Activated T-helper 2 cell treated with anti-CD3 and anti-CD28 coated beads, Interferon-gamma antibody, Interleukin-2, Interleukin-4, amounts not matched to agents 10 μg/mL and 5 μg/mL and 100 μg/mL, durations not matched to agents 14 hours and 24 hours and 36 hours (primary cell): ENCODE results near the gene LDLRAD2. TPM values are rescaled to one million over a fixed set of nuclear protein-coding genes. Genes with fewer than 3 reads are reported as not detected.
"Not testable (repeated sequence)": the region's sequence is repeated elsewhere in the genome, so short reads cannot be mapped to it uniquely, and the experiment has no call there.

ENCODE experiments used
- DNase-seq: peaks from one replicate; pipeline ENCODE4 v3.0.0; 2021; ENCODE audit warnings: low spot score
- H3K27ac Mint-ChIP-seq: one replicate; pipeline ENCODE4 v1.8.0; 2021; ENCODE audit warnings: mixed read lengths
- H3K27me3 Mint-ChIP-seq: one replicate; pipeline ENCODE4 v1.8.0; 2021; ENCODE audit warnings: low read depth, mixed read lengths
- H3K36me3 Mint-ChIP-seq: one replicate; pipeline ENCODE4 v1.8.0; 2021; ENCODE audit warnings: low read depth, mixed read lengths
- H3K4me1 Mint-ChIP-seq: one replicate; pipeline ENCODE4 v1.8.0; 2021; ENCODE audit warnings: low read depth, mixed read lengths
- H3K4me3 Mint-ChIP-seq: one replicate; pipeline ENCODE4 v1.8.0; 2021; ENCODE audit warnings: low read depth, mild to moderate bottlenecking, moderate library complexity, mixed read lengths
- H3K9me3 Mint-ChIP-seq: one replicate; pipeline ENCODE4 v1.8.0; 2021; ENCODE audit warnings: mixed read lengths
- intact Hi-C: fragments of 100-400 bp; cut with micrococcal nuclease; formaldehyde crosslinking; loops from one replicate; pipeline ENCODE4 v1.15.1; 2023
- total RNA-seq: library from RNA; stranded (reverse); gene quantifications from 2 replicates; pipeline ENCODE4 v1.2.3, GENCODE V29; 2022

The LDLRAD2 gene, protein sequence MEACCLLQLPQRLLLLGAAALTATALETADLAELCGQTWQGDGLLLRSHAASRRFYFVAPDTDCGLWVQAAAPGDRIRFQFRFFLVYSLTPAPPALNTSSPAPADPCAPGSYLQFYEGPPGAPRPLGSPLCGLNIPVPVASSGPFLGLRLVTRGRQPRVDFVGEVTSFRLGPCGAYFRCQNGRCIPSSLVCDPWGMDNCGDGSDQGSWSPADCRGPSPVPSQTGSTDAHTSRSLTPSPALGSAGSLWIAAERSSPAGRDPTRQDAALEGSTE
- total RNA-seq: not detected in 2 replicates

DNA sequence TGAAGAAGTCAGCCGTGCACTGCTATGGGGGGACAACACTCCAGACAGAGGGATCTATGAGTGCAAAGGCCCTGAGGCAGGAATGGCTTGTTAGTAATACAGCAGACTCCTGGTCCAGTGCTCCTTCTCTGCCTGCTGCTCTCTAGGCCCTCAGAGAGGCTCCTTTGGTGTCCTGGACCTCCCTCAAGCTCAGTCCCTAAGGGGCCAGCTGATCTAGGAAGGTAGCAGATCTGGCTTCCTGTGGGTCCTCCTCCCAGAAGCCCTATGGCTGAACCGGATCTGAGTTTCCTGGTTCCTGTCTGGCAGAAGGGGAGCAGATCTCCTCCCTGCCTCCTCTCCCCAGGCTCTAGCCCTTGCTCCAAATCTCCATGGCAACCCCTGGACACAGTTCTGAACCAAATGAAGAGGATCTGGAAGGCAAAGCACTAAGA is at the start of gene LDLRAD2:
LDLRAD2 (plus strand) TSS at position 391 of the 431 bp plus-strand sequence. CDS start 187 bp downstream, outside the sequence.
- Mint-ChIP-seq H3K27ac (no peak within 1 kb of the TSS), H3K27me3 (peaks cover 13% of the 10 kb centered on the region), H3K4me1 (peaks cover 4% of the 10 kb centered on the region), H3K4me3 (no peak within 1 kb of the TSS), H3K9me3 (no peaks in the 10 kb centered on the region), H3K36me3 (no peaks in the 10 kb centered on the region)
- no peak for DNase-seq
- intact Hi-C loops: no loop called here

DNA sequence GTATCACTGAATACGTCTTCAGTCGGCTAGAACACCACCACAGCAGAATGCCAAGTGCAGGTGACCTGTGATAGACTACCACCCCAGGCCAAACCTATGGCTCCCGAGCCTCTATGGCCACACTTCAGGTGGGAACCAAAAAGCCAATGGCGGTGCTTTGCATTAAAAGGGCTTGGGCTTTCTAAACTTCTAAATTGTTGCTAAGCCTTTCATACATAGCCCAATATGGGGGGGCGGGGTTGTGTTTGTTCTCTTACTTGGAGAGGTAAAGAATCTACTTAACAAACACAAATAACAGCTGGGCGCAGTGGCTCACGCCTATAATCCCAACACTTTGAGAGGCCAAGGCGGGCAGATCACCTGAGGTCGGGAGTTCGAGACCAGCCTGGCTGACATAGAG is 48.8 kb upstream of the LDLRAD2 start:
- Mint-ChIP-seq H3K36me3 (peaks cover 13% of the 10 kb centered on the region), H3K4me1 (peaks cover 37% of the 10 kb centered on the region), H3K27me3 (no peaks in the 10 kb centered on the region), H3K9me3 (no peaks in the 10 kb centered on the region), H3K4me3 (no peak overlapping the region), H3K27ac (peak overlapping the region; percentile 55)
- intact Hi-C loops: loop anchor here (10.0 kb wide), 1 partner anchor 58 kb away; no protein-coding TSS in a partner anchor
- DNase-seq: no peak

DNA sequence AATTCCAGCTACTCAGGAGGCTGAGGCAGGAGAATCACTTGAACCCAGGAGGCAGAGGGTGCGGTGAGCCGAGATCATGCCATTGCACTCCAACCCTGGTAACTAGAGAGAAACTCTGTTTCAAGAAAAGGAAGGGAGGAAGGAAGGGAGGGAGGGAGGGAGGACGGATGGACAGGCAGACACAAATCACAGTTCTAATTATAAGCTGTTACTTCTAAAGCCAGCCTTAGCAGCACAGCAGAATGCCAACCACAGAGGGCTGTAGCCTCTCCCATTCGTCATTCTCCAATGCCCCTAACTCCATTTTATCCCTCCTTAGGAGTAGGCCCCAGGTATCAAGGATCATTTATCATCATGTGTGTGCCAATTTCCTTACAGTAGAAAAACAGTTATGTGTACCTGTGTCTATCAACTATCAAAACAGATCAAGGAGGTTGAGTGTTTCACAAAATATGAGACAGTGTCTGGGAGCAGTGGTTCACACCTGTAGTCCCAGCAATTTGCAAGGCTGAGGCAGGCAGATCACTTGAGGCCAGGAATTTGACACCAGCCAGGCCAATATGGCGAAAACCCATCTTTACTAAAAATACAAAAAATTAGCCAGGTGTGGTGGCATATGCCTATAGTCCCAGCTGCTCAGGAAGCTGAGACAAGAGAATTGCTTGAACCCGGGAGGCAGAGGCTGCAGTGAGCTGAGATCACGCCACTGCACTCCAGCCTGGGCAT is 48.2 kb upstream of the LDLRAD2 start:
- Mint-ChIP-seq H3K27ac (no peak overlapping the region), H3K27me3 (no peaks in the 10 kb centered on the region), H3K36me3 (peaks cover 19% of the 10 kb centered on the region), H3K4me3 (no peak overlapping the region), H3K9me3 (no peaks in the 10 kb centered on the region), H3K4me1 (peaks cover 43% of the 10 kb centered on the region)
- no peak for DNase-seq
- intact Hi-C loops: loop anchor here (10.0 kb wide), 1 partner anchor 59 kb away; no protein-coding TSS in a partner anchor

DNA sequence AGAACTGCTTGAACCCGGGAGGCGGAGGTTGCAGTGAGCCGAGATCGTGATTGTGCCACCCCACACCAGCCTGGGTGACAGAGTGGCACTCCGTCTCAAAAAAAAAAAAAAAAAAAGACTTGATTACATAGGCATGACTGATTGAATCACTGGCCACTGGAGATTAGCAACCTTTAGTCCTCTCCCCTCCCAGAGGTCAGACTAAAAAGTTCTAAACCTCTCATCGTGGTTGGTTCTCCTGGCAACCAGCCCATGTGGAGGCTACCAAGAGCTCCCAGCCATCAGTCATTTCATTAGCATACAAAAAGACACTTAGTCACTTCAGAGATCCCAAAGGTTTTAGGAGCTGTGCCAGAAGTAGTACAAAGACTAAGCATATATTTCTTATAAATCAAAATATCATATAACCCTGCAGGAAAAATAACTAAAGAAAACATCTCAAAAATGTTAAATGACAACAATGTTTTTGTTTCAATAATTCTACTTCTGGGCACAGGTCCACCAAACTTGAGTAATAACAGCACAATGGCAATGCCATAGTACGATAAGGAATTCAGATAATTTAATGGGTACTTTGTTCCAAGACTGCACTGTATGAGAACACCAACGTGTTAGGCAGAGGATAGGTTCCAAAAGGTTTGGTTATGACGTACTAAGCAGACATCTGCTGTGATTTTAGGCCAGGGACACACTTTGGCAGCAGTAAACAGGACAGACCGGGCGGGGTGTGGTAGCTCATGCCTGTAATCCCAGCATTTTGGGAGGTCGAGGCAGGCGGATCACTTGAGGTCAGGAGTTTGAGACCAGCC is 47.2 kb upstream of the LDLRAD2 start:
- intact Hi-C loops: loop anchor here (10.0 kb wide), 1 partner anchor 60 kb away; no protein-coding TSS in a partner anchor
- Mint-ChIP-seq H3K27me3 (no peaks in the 10 kb centered on the region), H3K4me3 (no peak overlapping the region), H3K27ac (no peak overlapping the region), H3K4me1 (peaks cover 44% of the 10 kb centered on the region), H3K9me3 (no peaks in the 10 kb centered on the region), H3K36me3 (peaks cover 24% of the 10 kb centered on the region)
- DNase-seq: no peak

DNA sequence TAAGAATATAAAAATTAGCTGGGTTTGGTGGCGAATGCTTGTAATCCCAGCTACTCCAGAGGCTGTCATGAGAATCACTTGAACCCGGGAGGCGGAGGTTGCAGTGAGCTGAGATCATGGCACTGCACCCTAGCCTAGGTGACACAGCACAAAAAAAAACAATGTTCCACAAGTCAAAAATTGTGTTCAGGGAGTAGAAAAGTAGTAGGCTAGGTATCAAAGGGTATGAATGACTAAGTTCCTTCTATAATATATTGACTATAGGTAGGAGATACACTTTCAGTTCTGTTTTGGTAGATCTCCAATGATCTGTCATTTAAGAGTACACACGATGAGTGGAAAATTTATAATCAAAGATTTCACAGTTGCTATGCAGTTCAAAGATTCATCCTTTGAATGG is 45.9 kb upstream of the LDLRAD2 start:
- peak overlapping the region; percentile 64 for H3K27ac Mint-ChIP-seq
- no peak for DNase-seq

DNA sequence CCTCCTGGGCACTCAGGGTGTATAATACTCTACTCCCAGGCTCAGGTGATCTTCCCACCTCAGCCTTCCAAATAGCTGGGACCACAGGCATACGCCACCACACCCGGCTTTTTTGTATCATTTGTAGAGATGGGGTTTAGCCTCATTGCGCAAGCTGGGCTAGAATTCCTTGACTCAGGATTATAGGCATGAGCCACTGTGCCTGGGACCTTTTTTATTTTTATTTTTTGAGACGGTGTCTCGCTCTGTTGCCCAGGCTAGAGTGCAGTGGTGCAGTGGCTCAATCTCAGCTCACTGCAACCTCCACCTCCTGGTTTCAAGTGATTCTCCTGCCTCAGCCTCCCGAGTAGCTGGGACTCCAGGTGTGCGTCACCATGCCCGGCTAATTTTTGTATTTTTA is 45.0 kb upstream of the LDLRAD2 start:
- Mint-ChIP-seq H3K4me1 (peaks cover 44% of the 10 kb centered on the region), H3K27ac (peak overlapping the region; percentile 33), H3K36me3 (peaks cover 32% of the 10 kb centered on the region)
- not testable (repeated sequence) for H3K9me3 Mint-ChIP-seq, DNase-seq, H3K4me3 Mint-ChIP-seq, H3K27me3 Mint-ChIP-seq
- intact Hi-C loops: loop anchor here (10.0 kb wide), 1 partner anchor 62 kb away; no protein-coding TSS in a partner anchor

More for the DNA sequence above, 45.9 kb upstream of the LDLRAD2 start:
- Mint-ChIP-seq H3K36me3 (peaks cover 30% of the 10 kb centered on the region), H3K27me3 (no peaks in the 10 kb centered on the region), H3K9me3 (no peaks in the 10 kb centered on the region), H3K4me1 (peaks cover 45% of the 10 kb centered on the region), H3K4me3 (no peak overlapping the region)
- intact Hi-C loops: loop anchor here (10.0 kb wide), 1 partner anchor 61 kb away; no protein-coding TSS in a partner anchor

DNA sequence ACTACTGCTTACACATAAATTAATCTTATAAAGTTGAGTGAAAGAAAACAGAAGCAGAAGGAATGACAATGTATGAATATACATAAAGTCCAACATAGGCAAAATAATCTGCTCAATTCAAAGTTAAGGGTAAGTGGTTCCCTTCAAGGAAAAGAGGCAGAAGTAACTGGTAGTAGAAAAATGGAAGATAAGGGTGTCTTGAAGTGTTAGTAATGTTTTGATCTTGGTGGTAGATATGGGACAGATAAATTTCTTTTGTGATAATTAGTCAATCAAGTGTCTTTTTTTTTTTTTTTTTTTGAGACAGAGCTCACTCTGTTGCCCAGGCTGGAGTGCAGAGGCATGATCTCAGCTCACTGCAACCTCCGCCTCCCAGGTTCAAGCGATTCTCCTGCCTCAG is 41.9 kb upstream of the LDLRAD2 start:
- no peak for DNase-seq
- Mint-ChIP-seq H3K4me1 (peaks cover 38% of the 10 kb centered on the region), H3K9me3 (no peaks in the 10 kb centered on the region), H3K27ac (peak overlapping the region; percentile 80), H3K27me3 (no peaks in the 10 kb centered on the region), H3K36me3 (peaks cover 30% of the 10 kb centered on the region), H3K4me3 (peak overlapping the region; percentile 34)
- intact Hi-C loops: no loop called here

DNA sequence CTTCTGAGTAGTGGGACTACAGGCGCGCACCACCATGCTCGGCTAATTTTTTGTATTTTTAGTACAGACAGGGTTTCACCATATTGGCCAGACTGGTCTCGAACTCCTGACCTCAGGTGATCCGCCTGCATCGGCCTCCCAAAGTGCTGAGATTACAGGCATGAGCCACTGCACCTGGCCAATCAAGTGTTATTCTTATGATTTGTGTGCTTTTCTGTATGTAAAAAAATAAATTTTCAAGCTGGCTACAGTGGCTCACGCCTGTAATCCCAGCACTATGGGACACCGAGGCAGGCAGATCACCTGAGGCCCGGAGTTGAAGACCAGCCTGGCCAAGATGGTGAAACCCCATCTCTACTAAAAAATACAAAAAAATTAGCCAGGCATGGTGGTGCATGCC is 41.5 kb upstream of the LDLRAD2 start:
- H3K27ac Mint-ChIP-seq, H3K4me3 Mint-ChIP-seq, intact Hi-C loops, DNase-seq, H3K27me3 Mint-ChIP-seq, H3K9me3 Mint-ChIP-seq: not testable (repeated sequence)
- Mint-ChIP-seq H3K36me3 (peaks cover 31% of the 10 kb centered on the region), H3K4me1 (peaks cover 40% of the 10 kb centered on the region)

DNA sequence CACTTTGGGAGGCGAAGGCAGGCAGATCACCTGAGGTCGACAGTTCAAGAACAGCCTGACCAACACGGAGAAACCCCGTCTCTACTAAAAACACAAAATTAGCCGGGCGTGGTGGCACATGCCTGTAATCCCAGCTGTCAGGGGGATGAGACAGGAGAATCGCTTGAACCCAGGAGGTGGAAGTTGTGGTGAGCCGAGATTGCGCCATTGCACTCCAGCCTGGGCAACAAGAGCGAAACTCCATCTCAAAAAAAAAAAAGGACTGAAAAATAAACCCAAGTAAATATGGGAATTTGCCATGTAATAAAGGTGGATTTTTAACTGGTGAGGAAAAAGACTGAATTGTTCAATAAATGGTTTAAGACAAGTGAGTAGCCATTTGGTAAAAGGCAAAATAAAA is 40.4 kb upstream of the LDLRAD2 start:
- intact Hi-C loops, H3K9me3 Mint-ChIP-seq, DNase-seq, H3K27me3 Mint-ChIP-seq, H3K4me3 Mint-ChIP-seq, H3K27ac Mint-ChIP-seq: not testable (repeated sequence)
- H3K4me1 Mint-ChIP-seq: peaks cover 37% of the 10 kb centered on the region
- H3K36me3 Mint-ChIP-seq: peaks cover 36% of the 10 kb centered on the region

DNA sequence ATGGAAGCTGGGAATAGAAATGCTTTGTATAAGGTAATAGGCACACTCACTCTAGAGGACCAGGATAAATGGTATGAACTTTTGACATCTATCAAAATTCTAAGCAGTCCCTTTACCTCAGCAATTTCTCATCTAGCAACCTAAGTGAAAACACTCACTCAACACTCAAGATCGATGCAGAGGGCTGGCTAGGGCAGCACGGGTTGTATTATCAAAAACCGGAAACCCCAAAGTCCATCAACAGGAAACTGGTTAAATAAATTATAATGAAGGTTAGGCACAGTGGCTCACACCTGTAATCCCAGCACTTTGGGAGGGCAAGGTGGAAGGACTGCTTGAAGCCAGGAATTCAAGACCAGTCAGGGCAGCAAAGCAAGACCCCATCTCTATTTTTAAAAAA is 38.5 kb upstream of the LDLRAD2 start:
- Mint-ChIP-seq H3K27ac (peak overlapping the region; percentile 52), H3K36me3 (peaks cover 43% of the 10 kb centered on the region), H3K27me3 (no peaks in the 10 kb centered on the region), H3K4me3 (peak overlapping the region; percentile 13), H3K4me1 (peaks cover 41% of the 10 kb centered on the region), H3K9me3 (no peaks in the 10 kb centered on the region)
- no peak for DNase-seq
- intact Hi-C loops: no loop called here

DNA sequence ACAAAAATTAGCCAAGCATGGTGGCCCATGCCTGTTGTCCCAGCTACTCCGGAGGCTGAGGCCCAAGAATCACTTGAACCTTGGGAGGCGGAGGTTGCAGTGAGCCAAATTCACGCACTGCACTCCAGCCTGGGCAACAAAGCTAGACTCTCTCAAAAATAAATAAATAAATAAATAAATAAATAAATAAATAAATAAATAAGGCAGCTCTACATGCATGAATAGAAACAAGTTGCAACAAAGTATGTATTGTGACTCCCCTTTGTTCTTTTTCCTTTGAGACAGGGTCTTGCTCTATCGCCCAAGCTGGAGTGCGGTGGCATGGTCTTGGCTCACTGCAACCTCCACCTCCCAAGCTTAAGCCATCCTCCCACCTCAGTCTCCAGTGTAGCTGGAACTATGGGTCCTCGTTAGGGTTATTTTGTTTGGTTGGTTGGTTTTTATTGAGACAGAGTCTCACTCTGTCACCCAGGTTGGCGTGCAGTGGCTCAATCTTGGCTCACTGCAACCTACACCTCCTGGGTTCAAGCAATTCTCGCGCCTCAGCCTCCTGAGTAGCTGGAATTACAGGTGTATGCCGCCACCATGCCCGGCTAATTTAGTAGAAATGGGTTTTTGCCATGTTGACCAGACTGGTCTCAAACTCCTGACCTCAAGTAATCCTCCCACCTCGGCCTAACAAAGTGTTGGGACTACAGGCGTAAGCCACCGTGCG is 37.1 kb upstream of the LDLRAD2 start:
- Mint-ChIP-seq H3K4me1 (peaks cover 37% of the 10 kb centered on the region), H3K36me3 (peaks cover 41% of the 10 kb centered on the region)
- intact Hi-C loops: no loop called here

DNA sequence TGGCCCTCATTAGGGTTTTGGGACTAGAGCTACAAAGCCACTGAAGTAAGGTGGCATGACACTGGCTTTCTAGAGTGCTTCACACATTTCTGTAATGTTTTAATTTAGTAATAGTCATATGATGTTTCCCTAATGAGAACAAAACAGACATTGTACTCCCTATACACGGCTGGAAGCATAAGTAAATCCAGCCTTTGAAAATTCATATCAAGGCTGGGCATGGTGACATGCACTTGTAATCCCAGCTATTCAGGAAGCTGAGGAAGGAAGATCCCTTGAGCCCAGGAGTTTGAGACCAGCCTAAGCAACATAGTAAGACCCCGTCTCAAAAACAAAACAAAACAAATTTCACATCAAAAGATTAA is 36.5 kb upstream of the LDLRAD2 start:
- H3K27me3 Mint-ChIP-seq: no peaks in the 10 kb centered on the region
- peak overlapping the region; percentile 63 for H3K27ac Mint-ChIP-seq
- intact Hi-C loops: no loop called here
- H3K36me3 Mint-ChIP-seq: peaks cover 42% of the 10 kb centered on the region
- no peak overlapping the region for H3K4me3 Mint-ChIP-seq
- no peak for DNase-seq
- H3K9me3 Mint-ChIP-seq: no peaks in the 10 kb centered on the region
- peaks cover 38% of the 10 kb centered on the region for H3K4me1 Mint-ChIP-seq

More for the DNA sequence above, 37.1 kb upstream of the LDLRAD2 start:
- no peak for DNase-seq
- no peak overlapping the region for H3K4me3 Mint-ChIP-seq
- H3K9me3 Mint-ChIP-seq: no peaks in the 10 kb centered on the region
- H3K27me3 Mint-ChIP-seq: no peaks in the 10 kb centered on the region
- no peak overlapping the region for H3K27ac Mint-ChIP-seq
